Left ventricle myocardium inferior (tissue), 1 donor: ENCODE results near the gene PLAU. TPM values are rescaled to one million over a fixed set of nuclear protein-coding genes. Genes with fewer than 3 reads are reported as not detected.

Source experiments
- DNase-seq: peaks from one replicate; pipeline ENCODE4 v3.0.0-alpha.2; 2020
- H3K27ac ChIP-seq: fragments of 200-600 bp; replicated peaks from 2 replicates; pipeline ENCODE4 v1.8.0; 2021
- H3K27me3 ChIP-seq: fragments of 200-600 bp; 2 replicates; pipeline ENCODE4 v1.8.0; 2021; ENCODE audit warnings: low read depth
- H3K36me3 ChIP-seq: fragments of 200-600 bp; 2 replicates; pipeline ENCODE4 v1.8.0; 2021
- H3K4me1 ChIP-seq: fragments of 200-600 bp; 2 replicates; pipeline ENCODE4 v1.8.0; 2021
- H3K4me3 ChIP-seq: fragments of 200-600 bp; 2 replicates; pipeline ENCODE4 v1.8.0; 2021; ENCODE audit warnings: mild to moderate bottlenecking, moderate library complexity
- H3K9me3 ChIP-seq: fragments of 200-600 bp; replicated peaks from 2 replicates; pipeline ENCODE4 v1.8.0; 2021
- intact Hi-C: fragments of 100-400 bp; cut with micrococcal nuclease; formaldehyde crosslinking; loops from one replicate; pipeline ENCODE4 v1.11.0; 2022
- total RNA-seq: library from RNA; stranded (reverse); fragmentation: NEBNext Ultra II Directional; extraction: Animal tissue kit (Norgen Biotek cat#: 25700); gene quantifications from one replicate; pipeline ENCODE4 v1.2.1, GENCODE V29; 2021
- TF ChIP-seq, protein P1 (sequence below): fragments of 200-600 bp; IDR thresholded peaks from 2 replicates; pipeline ENCODE4 v1.8.0; 2021; ENCODE audit warnings: antibody characterized with exemption, mild to moderate bottlenecking, borderline replicate concordance
- donor health status: DM: no; HTN: yes; CAD: no; lungs with severe emphysema.

The PLAU gene
- total RNA-seq, 1 donor from 2014 or later: 4.9 TPM

DNA sequence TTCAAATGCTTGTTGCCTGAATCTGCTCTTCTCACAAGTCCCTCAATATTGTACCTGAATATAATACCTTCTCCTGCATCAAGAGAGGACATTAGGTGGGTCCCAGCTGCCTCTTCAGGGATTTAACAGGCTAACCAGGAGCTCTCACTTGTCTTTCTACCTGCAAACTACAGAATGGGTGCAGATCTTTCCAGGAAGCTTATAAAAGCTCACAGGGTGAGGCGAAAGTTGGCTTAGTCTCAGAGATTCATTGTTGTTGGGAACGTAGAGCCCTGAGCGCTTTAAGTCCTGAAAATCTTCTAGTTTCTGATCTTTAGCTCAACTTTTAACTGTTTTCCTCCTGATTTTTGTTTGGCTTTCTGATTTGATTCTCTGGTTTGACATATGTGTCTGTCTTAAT lies 25.0 kb downstream of the PLAU start:
- intact Hi-C loops: no loop called here
- Histone ChIP-seq H3K4me1 (peaks cover 53% of the 10 kb centered on the region), H3K27me3 (no peaks in the 10 kb centered on the region), H3K9me3 (no peaks in the 10 kb centered on the region), H3K4me3 (no peak overlapping the region), H3K27ac (peak overlapping the region; percentile 84), H3K36me3 (no peaks in the 10 kb centered on the region)
- TF ChIP-seq, protein P1, sequence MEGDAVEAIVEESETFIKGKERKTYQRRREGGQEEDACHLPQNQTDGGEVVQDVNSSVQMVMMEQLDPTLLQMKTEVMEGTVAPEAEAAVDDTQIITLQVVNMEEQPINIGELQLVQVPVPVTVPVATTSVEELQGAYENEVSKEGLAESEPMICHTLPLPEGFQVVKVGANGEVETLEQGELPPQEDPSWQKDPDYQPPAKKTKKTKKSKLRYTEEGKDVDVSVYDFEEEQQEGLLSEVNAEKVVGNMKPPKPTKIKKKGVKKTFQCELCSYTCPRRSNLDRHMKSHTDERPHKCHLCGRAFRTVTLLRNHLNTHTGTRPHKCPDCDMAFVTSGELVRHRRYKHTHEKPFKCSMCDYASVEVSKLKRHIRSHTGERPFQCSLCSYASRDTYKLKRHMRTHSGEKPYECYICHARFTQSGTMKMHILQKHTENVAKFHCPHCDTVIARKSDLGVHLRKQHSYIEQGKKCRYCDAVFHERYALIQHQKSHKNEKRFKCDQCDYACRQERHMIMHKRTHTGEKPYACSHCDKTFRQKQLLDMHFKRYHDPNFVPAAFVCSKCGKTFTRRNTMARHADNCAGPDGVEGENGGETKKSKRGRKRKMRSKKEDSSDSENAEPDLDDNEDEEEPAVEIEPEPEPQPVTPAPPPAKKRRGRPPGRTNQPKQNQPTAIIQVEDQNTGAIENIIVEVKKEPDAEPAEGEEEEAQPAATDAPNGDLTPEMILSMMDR: no peak
- DNase-seq: no peak

DNA sequence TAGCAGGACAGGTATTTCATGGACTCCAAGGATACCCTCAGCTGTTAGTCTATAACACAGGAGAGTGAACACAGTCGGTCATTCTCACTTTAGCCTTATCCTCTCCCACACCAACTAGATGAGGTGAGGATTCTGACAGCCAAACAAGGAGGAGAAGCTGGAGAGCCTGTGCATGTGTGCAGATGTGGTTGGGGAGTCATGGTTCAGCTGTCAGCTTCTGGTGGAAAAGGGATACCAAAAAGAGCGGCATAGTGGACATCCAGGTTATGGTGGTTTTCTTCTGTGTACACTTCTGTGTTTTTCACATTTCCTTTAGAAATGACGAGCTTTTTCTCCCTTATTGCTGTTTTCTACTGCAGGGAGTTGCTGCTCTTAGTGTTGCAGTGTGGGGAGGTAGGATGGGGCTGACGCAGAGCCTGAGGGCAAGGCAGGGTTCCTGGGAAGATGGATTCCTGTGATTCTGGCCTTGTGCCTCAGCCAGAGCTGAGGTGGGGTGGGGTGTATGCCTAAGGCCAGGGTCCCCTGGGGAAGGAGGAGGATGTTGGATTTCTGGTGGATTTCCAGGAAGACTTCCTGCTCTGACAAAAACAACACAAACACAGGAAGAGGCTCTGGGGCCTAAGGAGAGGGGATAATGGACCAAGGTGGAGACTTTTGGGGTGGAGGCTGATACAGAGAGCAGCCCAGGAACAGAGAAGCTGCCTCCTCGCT lies 26.6 kb downstream of the PLAU start:
- H3K9me3 ChIP-seq: no peaks in the 10 kb centered on the region
- H3K4me1 ChIP-seq: peaks cover 58% of the 10 kb centered on the region
- no peak overlapping the region for H3K4me3 ChIP-seq
- no peaks in the 10 kb centered on the region for H3K36me3 ChIP-seq
- TF ChIP-seq, protein P1: no peak
- intact Hi-C loops: no loop called here
- DNase-seq: peak; percentile 58
- no peaks in the 10 kb centered on the region for H3K27me3 ChIP-seq
- H3K27ac ChIP-seq: peak overlapping the region; percentile 84

DNA sequence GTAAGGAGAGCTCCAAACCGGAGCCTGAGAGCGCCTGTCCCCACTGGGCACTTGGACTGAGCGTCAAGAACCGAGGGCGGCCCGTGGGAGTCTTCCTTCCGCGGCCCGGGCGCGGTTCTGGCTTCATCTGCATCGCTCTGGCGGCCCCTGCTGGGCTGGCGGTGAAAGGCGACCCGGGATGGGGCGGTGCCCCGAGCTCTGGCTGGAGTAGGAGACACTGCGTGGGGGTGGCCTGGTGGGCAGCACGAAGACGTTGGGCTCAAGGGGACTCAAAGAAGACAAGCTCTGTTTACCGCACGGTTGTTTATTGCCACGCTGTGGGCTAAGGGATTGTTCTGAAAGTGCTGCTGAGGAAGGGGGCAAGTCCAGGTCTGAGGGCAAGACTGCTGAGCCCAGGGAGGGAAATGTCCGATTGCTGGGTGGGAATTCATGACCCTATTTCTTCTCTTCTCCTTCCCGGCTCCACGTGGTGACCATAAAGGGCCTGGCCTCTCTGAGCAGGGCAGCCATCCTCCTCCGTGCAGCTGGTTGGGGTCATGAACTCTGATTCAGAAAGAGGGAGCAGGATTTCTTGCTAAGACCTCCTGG lies 29.8 kb downstream of the PLAU start:
- Histone ChIP-seq H3K4me1 (peaks cover 52% of the 10 kb centered on the region), H3K9me3 (no peaks in the 10 kb centered on the region), H3K4me3 (peak overlapping the region; percentile 43), H3K27ac (peak overlapping the region; percentile 84), H3K27me3 (no peaks in the 10 kb centered on the region), H3K36me3 (no peaks in the 10 kb centered on the region)
- peak; percentile 91 for DNase-seq
- intact Hi-C loops: loop anchor here (2.0 kb wide), 1 partner anchor 54 kb away; no protein-coding TSS in a partner anchor
- TF ChIP-seq, protein P1: peak; percentile 96

DNA sequence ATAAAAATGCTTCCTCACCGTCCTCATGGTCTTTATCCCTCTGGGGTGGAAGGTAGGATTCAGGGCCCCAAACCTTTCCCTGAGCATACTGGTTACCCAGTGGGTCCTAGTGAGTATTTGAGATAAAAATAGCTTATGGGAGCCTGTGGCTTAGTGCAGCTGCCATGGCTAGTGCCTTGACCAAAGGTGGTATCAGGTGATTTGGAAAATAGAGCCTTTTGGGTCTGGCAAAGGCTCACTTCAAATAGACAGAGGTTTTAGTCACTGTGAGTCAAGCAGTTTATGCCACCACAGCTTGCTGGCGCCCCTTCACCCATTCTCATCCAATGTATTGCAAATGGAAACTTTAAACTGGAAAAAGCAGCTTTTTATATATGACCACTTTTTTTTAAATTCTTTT lies 30.4 kb downstream of the PLAU start:
- no peak overlapping the region for H3K4me3 ChIP-seq
- intact Hi-C loops: loop anchor here (2.0 kb wide), 1 partner anchor 54 kb away; no protein-coding TSS in a partner anchor
- TF ChIP-seq, protein P1: no peak

DNA sequence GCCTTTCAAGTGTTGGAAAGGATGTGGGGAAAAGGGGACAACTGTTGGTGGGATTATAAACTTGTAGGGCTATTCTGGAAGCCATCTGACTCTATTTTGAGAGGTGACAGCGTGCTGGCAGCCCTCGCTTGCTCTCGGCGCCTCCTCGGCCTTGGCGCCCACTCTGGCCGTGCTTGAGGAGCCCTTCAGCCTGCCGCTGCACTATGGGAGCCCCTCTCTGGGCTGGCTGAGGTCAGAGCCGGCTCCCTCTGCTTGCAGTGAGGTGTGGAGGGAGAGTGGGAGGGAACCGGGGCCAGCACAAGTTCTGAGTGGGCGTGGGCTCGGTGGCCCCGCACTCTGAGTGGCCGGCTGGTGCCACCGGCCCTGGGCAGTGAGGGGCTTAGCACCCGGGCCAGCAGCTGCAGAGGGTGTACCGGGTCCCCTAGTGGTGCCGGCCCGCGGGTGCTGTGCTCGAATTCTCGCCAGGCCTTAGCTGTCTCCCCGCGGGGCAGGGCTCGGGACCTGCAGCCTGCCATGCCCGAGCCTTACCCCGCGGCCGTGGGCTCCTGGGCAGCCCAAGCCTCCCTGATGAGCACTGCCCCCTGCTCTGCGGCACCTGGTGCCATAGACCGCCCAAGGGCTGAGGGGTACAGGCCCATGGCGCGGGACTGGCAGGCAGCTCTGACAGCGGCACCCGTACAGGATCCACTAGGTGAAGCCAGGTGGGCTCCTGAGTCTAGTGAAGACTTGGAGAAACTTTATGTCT lies 33.6 kb downstream of the PLAU start:
- Histone ChIP-seq H3K9me3 (no peaks in the 10 kb centered on the region), H3K4me3 (no peak overlapping the region), H3K27me3 (no peaks in the 10 kb centered on the region), H3K4me1 (peaks cover 19% of the 10 kb centered on the region), H3K36me3 (no peaks in the 10 kb centered on the region), H3K27ac (no peak overlapping the region)
- intact Hi-C loops: no loop called here
- TF ChIP-seq, protein P1: no peak
- DNase-seq: no peak

More for the DNA sequence above, 30.4 kb downstream of the PLAU start:
- Histone ChIP-seq H3K9me3 (no peaks in the 10 kb centered on the region), H3K36me3 (no peaks in the 10 kb centered on the region), H3K27ac (peak overlapping the region; percentile 84), H3K4me1 (peaks cover 46% of the 10 kb centered on the region), H3K27me3 (no peaks in the 10 kb centered on the region)
- DNase-seq: no peak
